NB4 (cell line): ENCODE data around the gene SIDT1.
A peak's percentile ranks its signal among the peaks of the same experiment; 100 is the strongest.

Experiments used
- DNase-seq: peaks from one replicate; pipeline ENCODE4 v3.0.0; 2010; ENCODE audit warnings: low read depth
- H3K4me3 ChIP-seq: one replicate; pipeline ENCODE4 v1.5.1; 2011; ENCODE audit warnings: mild to moderate bottlenecking, low read depth, low read length, moderate library complexity
- MYC ChIP-seq: IDR thresholded peaks from 2 replicates; pipeline ENCODE4 v1.6.1; 2011; ENCODE audit warnings: low read depth, low read length
- POLR2A ChIP-seq: IDR thresholded peaks from 2 replicates; pipeline ENCODE4 v1.6.1; 2011; ENCODE audit warnings: mild to moderate bottlenecking; ENCODE audit not compliant: insufficient read length; ENCODE audit errors: extremely low read depth
- TF ChIP-seq, protein P1 (sequence below): IDR thresholded peaks from 2 replicates; pipeline ENCODE4 v1.6.1; 2011; ENCODE audit warnings: low read depth, low read length
- TF ChIP-seq, protein P2 (sequence below): IDR thresholded peaks from one replicate; pipeline ENCODE4 v1.5.1; 2012; ENCODE audit warnings: low read depth, low read length

SIDT1 gene

DNA sequence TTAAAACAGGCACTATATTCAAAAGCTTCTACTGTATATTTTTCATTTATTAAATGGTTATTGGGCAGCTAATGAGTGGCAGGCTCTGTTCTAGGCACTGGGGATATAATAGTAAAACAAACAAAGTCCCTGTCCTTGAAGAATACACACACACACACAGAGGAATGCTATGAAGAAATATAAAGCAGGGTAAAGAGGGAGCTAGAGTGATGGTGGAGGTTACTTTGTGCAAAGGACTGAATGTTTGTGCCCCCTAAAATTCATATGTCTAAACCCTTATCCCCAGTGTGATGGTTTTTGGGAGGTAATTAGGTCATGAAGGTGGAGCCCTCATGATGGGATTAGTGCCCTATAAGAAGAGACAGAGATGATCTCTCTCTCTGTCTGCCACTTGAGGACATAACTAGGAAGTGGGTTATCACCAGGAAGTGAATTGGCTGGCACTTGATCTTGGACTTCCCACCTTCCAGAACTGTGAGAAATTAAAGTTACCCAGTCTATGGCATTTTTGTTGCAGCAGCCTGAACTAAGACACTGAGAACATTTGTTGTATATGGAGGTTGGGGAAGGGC, 132.3 kb downstream of the SIDT1 start:
- TF ChIP-seq MYC (no peak), POLR2A (no peak)
- TF ChIP-seq, protein P1, sequence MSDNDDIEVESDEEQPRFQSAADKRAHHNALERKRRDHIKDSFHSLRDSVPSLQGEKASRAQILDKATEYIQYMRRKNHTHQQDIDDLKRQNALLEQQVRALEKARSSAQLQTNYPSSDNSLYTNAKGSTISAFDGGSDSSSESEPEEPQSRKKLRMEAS = no peak
- TF ChIP-seq, protein P2, sequence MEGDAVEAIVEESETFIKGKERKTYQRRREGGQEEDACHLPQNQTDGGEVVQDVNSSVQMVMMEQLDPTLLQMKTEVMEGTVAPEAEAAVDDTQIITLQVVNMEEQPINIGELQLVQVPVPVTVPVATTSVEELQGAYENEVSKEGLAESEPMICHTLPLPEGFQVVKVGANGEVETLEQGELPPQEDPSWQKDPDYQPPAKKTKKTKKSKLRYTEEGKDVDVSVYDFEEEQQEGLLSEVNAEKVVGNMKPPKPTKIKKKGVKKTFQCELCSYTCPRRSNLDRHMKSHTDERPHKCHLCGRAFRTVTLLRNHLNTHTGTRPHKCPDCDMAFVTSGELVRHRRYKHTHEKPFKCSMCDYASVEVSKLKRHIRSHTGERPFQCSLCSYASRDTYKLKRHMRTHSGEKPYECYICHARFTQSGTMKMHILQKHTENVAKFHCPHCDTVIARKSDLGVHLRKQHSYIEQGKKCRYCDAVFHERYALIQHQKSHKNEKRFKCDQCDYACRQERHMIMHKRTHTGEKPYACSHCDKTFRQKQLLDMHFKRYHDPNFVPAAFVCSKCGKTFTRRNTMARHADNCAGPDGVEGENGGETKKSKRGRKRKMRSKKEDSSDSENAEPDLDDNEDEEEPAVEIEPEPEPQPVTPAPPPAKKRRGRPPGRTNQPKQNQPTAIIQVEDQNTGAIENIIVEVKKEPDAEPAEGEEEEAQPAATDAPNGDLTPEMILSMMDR = no peak
- DNase-seq = no peak
- no peak overlapping the region for H3K4me3 ChIP-seq

DNA sequence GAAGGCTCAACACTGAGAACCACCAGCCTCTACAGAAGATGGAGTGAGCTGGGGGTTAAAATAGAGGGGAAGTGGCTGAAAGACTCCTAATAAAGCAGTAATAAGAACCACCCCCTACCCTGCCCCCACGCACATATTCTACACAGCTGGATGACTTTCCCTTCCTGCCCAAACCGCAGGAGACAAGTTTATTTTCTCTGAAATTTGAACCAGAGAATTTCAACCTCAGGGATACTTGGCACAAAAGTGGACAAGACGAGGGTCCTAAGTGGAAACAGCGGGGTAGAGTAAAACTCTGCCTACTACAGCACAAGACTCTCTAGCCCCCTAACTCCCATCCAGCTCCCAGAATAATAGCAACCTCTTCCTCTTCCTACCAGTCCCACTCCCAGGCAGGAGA, 135.7 kb downstream of the SIDT1 start:
- DNase-seq = peak; percentile 17
- no peak overlapping the region for H3K4me3 ChIP-seq
- TF ChIP-seq, protein P2 = no peak
- TF ChIP-seq MYC (no peak), POLR2A (no peak)
- TF ChIP-seq, protein P1 = no peak

DNA sequence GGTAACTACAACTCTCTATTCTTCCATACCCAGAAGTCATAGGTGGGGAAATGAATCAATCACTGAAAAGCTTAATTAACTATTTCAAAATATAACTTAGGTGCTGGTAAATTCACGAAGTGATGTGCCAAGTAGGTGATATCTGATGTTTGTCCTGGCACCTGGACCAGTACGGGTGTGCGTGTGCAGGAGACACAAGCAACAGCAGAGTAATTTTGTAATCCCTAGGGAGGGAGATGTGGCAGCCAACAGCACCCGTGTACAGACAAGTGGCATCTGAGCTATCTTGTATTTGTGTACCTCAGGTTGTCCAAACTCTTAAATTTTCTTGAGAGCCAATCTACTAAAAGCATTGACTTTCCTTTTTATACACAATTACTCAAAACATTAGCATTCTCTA, 141.2 kb downstream of the SIDT1 start:
- TF ChIP-seq POLR2A (no peak), MYC (no peak)
- TF ChIP-seq, protein P2 = no peak
- TF ChIP-seq, protein P1 = no peak
- DNase-seq = no peak
- no peak overlapping the region for H3K4me3 ChIP-seq

DNA sequence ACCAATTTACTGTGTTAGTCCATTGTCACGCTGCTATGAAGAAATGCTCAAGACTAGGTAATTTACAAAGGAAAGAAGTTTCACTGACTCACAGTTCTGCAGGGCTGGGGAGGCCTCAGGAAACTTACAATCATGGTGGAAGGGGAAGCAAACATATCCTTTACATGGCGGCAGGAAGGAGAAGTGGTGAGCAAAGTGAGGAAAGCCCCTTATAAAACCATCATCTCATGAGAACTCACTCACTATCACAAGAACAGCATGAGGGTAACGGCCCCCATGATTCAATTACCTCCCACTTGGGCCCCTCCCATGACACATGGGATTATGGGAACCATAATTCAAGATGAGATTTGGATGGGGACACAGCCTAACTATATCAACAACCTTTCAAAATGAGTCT, 143.9 kb downstream of the SIDT1 start:
- no peak overlapping the region for H3K4me3 ChIP-seq
- TF ChIP-seq POLR2A = no peak
- TF ChIP-seq, protein P2 = no peak
- no peak for TF ChIP-seq MYC
- TF ChIP-seq, protein P1 = no peak
- peak; percentile 30 for DNase-seq

DNA sequence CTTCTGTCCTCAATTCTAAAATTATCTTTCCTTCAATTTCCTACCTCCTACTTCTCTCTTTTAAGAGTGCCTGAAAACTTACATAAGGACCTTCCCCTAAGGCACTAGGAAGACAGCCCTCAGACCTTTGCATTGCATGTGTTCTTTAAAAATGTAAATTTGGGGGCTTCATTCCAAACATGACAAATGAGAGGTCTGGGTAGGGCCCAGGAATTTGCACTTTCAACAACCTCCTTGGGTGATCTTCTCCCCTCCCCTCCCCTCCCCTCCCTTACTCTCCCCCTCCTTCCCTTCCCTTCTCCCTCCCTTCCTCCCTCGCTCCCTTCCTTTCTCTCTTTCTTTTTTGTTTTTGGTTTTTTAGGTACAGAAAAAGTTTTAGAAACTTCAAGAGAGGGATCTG, 145.4 kb downstream of the SIDT1 start:
- DNase-seq = no peak
- H3K4me3 ChIP-seq = no peak overlapping the region
- TF ChIP-seq, protein P2 = no peak
- TF ChIP-seq, protein P1 = no peak
- TF ChIP-seq POLR2A (no peak), MYC (no peak)

DNA sequence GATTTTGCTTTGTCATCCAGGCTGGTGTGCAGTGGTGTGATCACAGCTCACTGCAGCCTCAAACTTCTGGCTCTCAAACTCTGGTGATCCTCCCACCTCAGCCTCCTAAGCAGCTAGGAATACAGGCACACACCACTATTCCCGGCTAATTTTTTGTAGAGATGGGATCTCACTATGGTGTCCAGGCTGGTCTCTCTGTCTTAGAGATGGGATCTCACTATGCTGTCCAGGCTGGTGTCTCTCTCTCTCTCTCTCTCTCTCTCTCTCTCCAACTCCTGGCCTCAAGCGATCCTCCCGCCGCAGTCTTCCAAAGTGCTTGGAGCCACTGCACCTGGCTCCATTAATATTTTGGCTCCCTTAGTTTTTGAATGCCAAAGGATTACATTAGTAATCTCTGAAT, 146.4 kb downstream of the SIDT1 start:
- H3K4me3 ChIP-seq = no peak overlapping the region
- DNase-seq = no peak
- TF ChIP-seq MYC (no peak), POLR2A (no peak)
- TF ChIP-seq, protein P1 = no peak
- TF ChIP-seq, protein P2 = no peak
